ENCODE data around the gene ARL15.

Gene ARL15

DNA sequence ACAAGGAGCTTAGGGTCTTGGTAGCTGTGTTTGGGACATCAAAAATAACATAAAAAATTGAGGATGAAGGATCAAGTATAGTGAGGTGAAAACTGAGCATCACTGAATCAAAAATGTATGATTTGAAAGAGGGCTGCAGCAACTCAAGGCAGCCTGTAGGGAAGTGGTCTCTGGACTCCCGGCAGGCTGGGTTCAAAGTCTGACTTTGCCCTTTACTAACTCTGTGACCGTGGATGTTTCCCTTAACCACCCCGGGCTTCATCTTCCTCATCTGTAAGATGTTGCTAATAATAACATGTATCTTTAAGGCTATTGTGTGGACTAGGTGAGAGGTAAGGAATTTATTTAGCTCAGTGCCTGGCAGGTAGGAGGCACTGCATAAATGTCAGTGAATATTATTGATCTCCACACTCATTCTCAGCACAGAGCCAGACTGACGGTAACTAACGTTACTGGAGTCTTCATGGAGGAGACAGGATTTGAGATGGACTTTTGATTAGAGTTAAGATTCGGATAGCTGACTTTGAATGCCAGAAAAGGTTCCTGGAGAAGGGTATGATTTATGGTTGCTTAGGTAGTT is 382.6 kb downstream of the ARL15 start:
- DNase-seq (no peak), ATAC-seq (ENCODE audit: insufficient read depth, low read depth) (no peak)
- Histone ChIP-seq H3K9ac (ENCODE audit: low read depth, low read length) (no peak overlapping the region), H3K79me2 (ENCODE audit: insufficient read depth, low read length) (no peaks in the 10 kb centered on the region), H2AFZ (ENCODE audit: low read depth, low read length) (no peak overlapping the region), H3K27ac (ENCODE audit: low read length) (no peak overlapping the region), H3K4me1 (ENCODE audit: insufficient read depth, low read length) (0 out of 2 replicates have a peak, but pooled peaks cover 2% of the 10 kb centered on the region), H3K4me3 (ENCODE audit: low read depth in 1 of 2, low read length in 2 of 2) (no peak overlapping the region), H3K36me3 (ENCODE audit: insufficient read depth, low read length) (no peaks in the 10 kb centered on the region), H3K4me2 (ENCODE audit: insufficient read depth, low read length) (no peak overlapping the region), H3K9me3 (ENCODE audit: insufficient read depth, low read length, severe bottlenecking) (no peaks in the 10 kb centered on the region), H4K20me1 (ENCODE audit: insufficient read depth, low read length) (no peaks in the 10 kb centered on the region), H3K27me3 (ENCODE audit: insufficient read depth, low read length, poor library complexity) (no peaks in the 10 kb centered on the region)
- no peak for TF ChIP-seq EZH2 (IDR thresholded peaks at IDR 0.05; ENCODE audit: borderline replicate concordance, low read depth, low read length, severe bottlenecking)
- TF ChIP-seq, protein P1, sequence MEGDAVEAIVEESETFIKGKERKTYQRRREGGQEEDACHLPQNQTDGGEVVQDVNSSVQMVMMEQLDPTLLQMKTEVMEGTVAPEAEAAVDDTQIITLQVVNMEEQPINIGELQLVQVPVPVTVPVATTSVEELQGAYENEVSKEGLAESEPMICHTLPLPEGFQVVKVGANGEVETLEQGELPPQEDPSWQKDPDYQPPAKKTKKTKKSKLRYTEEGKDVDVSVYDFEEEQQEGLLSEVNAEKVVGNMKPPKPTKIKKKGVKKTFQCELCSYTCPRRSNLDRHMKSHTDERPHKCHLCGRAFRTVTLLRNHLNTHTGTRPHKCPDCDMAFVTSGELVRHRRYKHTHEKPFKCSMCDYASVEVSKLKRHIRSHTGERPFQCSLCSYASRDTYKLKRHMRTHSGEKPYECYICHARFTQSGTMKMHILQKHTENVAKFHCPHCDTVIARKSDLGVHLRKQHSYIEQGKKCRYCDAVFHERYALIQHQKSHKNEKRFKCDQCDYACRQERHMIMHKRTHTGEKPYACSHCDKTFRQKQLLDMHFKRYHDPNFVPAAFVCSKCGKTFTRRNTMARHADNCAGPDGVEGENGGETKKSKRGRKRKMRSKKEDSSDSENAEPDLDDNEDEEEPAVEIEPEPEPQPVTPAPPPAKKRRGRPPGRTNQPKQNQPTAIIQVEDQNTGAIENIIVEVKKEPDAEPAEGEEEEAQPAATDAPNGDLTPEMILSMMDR (IDR thresholded peaks at IDR 0.05; ENCODE audit: borderline replicate concordance, extremely low read depth, low read length, poor library complexity, severe bottlenecking) = no peak

DNA sequence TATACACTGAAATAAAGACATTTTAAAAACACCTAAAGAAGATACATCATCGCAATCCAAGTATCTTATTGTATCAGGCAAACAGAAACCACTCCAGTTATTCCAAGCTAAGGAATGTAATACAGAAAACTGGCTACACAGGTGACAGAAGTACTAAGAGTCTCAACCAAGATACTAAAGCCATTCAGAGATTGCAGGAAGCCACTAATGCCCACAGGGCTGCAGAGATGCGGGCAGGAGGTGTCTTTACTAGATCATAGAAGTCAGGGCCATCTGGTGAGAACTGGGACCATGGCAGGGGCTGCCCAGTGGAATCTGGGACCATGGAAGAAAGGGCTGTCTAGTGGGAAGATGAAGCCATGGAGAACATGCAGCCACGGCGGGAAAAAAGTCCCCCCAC is 384.3 kb downstream of the ARL15 start:
- no peaks in the 10 kb centered on the region for H3K36me3 ChIP-seq (ENCODE audit: insufficient read depth, low read length)
- H3K4me3 ChIP-seq (ENCODE audit: low read depth in 1 of 2, low read length in 2 of 2) = no peak overlapping the region
- H2AFZ ChIP-seq (ENCODE audit: low read depth, low read length) = no peak overlapping the region
- H3K4me2 ChIP-seq (ENCODE audit: insufficient read depth, low read length) = no peak overlapping the region
- H3K27ac ChIP-seq (ENCODE audit: low read length) = no peak overlapping the region
- no peak overlapping the region for H3K9ac ChIP-seq (ENCODE audit: low read depth, low read length)
- H3K27me3 ChIP-seq (ENCODE audit: insufficient read depth, low read length, poor library complexity) = no peaks in the 10 kb centered on the region
- H3K4me1 ChIP-seq (ENCODE audit: insufficient read depth, low read length) = 0 out of 2 replicates have a peak, but pooled peaks cover 5% of the 10 kb centered on the region
- no peaks in the 10 kb centered on the region for H3K9me3 ChIP-seq (ENCODE audit: insufficient read depth, low read length, severe bottlenecking)
- no peak for ATAC-seq (ENCODE audit: insufficient read depth, low read depth)
- H4K20me1 ChIP-seq (ENCODE audit: insufficient read depth, low read length) = no peaks in the 10 kb centered on the region
- TF ChIP-seq, protein P1 (IDR thresholded peaks at IDR 0.05; ENCODE audit: borderline replicate concordance, extremely low read depth, low read length, poor library complexity, severe bottlenecking) = no peak
- TF ChIP-seq EZH2 (IDR thresholded peaks at IDR 0.05; ENCODE audit: borderline replicate concordance, low read depth, low read length, severe bottlenecking) = no peak
- no peaks in the 10 kb centered on the region for H3K79me2 ChIP-seq (ENCODE audit: insufficient read depth, low read length)
- no peak for DNase-seq

DNA sequence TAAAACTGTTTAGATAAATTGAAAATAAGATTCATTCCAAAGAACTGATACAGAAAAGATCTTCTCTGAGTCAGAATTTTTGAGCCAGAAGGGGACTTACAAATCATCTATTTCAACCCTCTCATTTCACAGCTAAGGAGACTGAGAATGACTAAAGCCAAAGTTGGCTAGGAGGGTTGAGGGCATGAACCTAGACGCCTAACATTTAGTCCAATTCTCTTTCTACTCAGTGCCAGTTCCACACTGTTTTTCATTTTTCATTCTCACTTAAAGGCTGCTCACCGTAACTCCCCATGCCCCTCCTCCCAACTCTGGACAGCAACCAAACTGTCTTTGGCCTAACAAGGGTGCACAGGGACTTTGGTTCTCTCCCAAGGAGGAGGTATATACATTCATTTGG is 386.0 kb downstream of the ARL15 start:
- Histone ChIP-seq H3K4me3 (ENCODE audit: low read depth in 1 of 2, low read length in 2 of 2) (no peak overlapping the region), H3K27me3 (ENCODE audit: insufficient read depth, low read length, poor library complexity) (no peaks in the 10 kb centered on the region), H2AFZ (ENCODE audit: low read depth, low read length) (no peak overlapping the region), H3K36me3 (ENCODE audit: insufficient read depth, low read length) (no peaks in the 10 kb centered on the region), H3K9me3 (ENCODE audit: insufficient read depth, low read length, severe bottlenecking) (no peaks in the 10 kb centered on the region), H3K79me2 (ENCODE audit: insufficient read depth, low read length) (no peaks in the 10 kb centered on the region), H3K4me1 (ENCODE audit: insufficient read depth, low read length) (0 out of 2 replicates have a peak, but pooled peaks cover 5% of the 10 kb centered on the region), H3K4me2 (ENCODE audit: insufficient read depth, low read length) (no peak overlapping the region), H3K9ac (ENCODE audit: low read depth, low read length) (no peak overlapping the region), H3K27ac (ENCODE audit: low read length) (no peak overlapping the region), H4K20me1 (ENCODE audit: insufficient read depth, low read length) (no peaks in the 10 kb centered on the region)
- DNase-seq (no peak), ATAC-seq (ENCODE audit: insufficient read depth, low read depth) (no peak)
- TF ChIP-seq, protein P1 (IDR thresholded peaks at IDR 0.05; ENCODE audit: borderline replicate concordance, extremely low read depth, low read length, poor library complexity, severe bottlenecking) = no peak
- TF ChIP-seq EZH2 (IDR thresholded peaks at IDR 0.05; ENCODE audit: borderline replicate concordance, low read depth, low read length, severe bottlenecking) = no peak
